OCI-LY7 (cell line): Measurements from ENCODE around the gene LY9. TPM values are rescaled to one million over a fixed set of nuclear protein-coding genes. Genes with fewer than 3 reads are reported as not detected.

Experiments used
- BruUV-seq: library from RNA; stranded (reverse); fragments of 400-500 nt; replicated peaks from 2 replicates; lab custom pipeline; 2021; lab: Mats Ljungman, UMichigan
- CTCF ChIA-PET: fragments of 300-600 bp; sonication (Branson Sonifier 250); formaldehyde crosslinking; loops from one replicate; lab custom pipeline; 2022; ENCODE audit warnings: antibody characterized with exemption; ENCODE audit not compliant: unreplicated experiment; lab: Charles Lee
- POLR2A ChIA-PET: fragments of 300-600 bp; sonication (Branson Sonifier 250); formaldehyde crosslinking; loops from one replicate; lab custom pipeline; 2022; ENCODE audit warnings: antibody characterized with exemption; lab: Charles Lee
- DNase-seq: peaks from one replicate; pipeline ENCODE4 v3.0.0-alpha.2; 2015; ENCODE audit warnings: low spot score
- H2AFZ ChIP-seq: fragments of 200-600 bp; sonication (generic), shearing (Covaris generic); 2 replicates; pipeline ENCODE4 v1.6.1; 2014; ENCODE audit warnings: mild to moderate bottlenecking, antibody characterized with exemption, low read length, moderate library complexity
- H3K27ac ChIP-seq: fragments of 200-600 bp; sonication (generic); 2 replicates; pipeline ENCODE4 v1.5.1; 2014; ENCODE audit warnings: mixed run types, low read depth, mild to moderate bottlenecking, moderate library complexity, low read length, inconsistent platforms; ENCODE audit not compliant: poor library complexity, severe bottlenecking
- H3K36me3 ChIP-seq: fragments of 200-600 bp; sonication (generic); 2 replicates; pipeline ENCODE4 v1.6.1; 2014; ENCODE audit warnings: mild to moderate bottlenecking, antibody characterized with exemption, low read length, moderate library complexity, mixed read lengths; ENCODE audit not compliant: insufficient read depth
- H3K4me1 ChIP-seq: fragments of 200-600 bp; sonication (generic); 2 replicates; pipeline ENCODE4 v1.5.1; 2014; ENCODE audit warnings: mild to moderate bottlenecking, low read length; ENCODE audit not compliant: insufficient read depth, poor library complexity, severe bottlenecking
- H3K4me2 ChIP-seq: fragments of 200-600 bp; sonication (generic); 2 replicates; pipeline ENCODE4 v1.6.1; 2014; ENCODE audit warnings: mild to moderate bottlenecking, low read length
- H3K4me3 ChIP-seq: fragments of 200-600 bp; sonication (generic); 2 replicates; pipeline ENCODE4 v1.5.1; 2014; ENCODE audit warnings: mild to moderate bottlenecking, low read depth, low read length; ENCODE audit not compliant: poor library complexity, severe bottlenecking
- H3K79me2 ChIP-seq: fragments of 200-600 bp; sonication (generic); 2 replicates; pipeline ENCODE4 v1.6.1; 2016; ENCODE audit warnings: low read depth, mild to moderate bottlenecking, low read length, moderate library complexity, mixed read lengths; ENCODE audit not compliant: insufficient read depth
- H3K9me2 ChIP-seq: fragments of 200-600 bp; sonication (generic); 2 replicates; pipeline ENCODE4 v1.6.1; 2016; ENCODE audit warnings: mild to moderate bottlenecking, low read length, mixed read lengths; ENCODE audit not compliant: insufficient read depth
- H3K9me3 ChIP-seq: fragments of 200-600 bp; sonication (generic); 2 replicates; pipeline ENCODE4 v1.6.1; 2014; ENCODE audit warnings: mild to moderate bottlenecking, mixed run types, low read length, mixed read lengths
- H4K20me1 ChIP-seq: fragments of 200-600 bp; sonication (generic); 2 replicates; pipeline ENCODE4 v1.6.1; 2014; ENCODE audit warnings: mild to moderate bottlenecking, antibody characterized with exemption, low read length, moderate library complexity, mixed read lengths; ENCODE audit not compliant: insufficient read depth
- EZH2phosphoT487 ChIP-seq: fragments of 200-600 bp; sonication (generic); IDR thresholded peaks from 2 replicates; pipeline ENCODE4 v1.6.1; 2018; ENCODE audit warnings: low read depth, borderline replicate concordance, mild to moderate bottlenecking, mixed run types, antibody characterized with exemption, low read length, moderate library complexity, mixed read lengths
- intact Hi-C: fragments of 100-400 bp; cut with micrococcal nuclease; formaldehyde crosslinking; loops from one replicate; pipeline ENCODE4 v1.10.0; 2022; ENCODE audit not compliant: unreplicated experiment
- total RNA-seq, 2 experiments: library from RNA; depleted of rRNA in 1 of 2; stranded (reverse); fragments of >200 nt in 1 of 2; shearing (Covaris generic) in 1 of 2; gene quantifications; 2 replicates each; pipeline ENCODE4 v1.2.3, GENCODE V29; 2014 to 2022
- TF ChIP-seq, protein P1 (sequence below): fragments of 200-600 bp; sonication (generic); conservative IDR thresholded peaks from 2 replicates; pipeline ENCODE4 v1.5.1; 2014; ENCODE audit warnings: mild to moderate bottlenecking, antibody characterized with exemption, low read length, moderate library complexity, mixed read lengths

LY9 gene
- total RNA-seq, 2 experiments from 2014 or later, result 28.4 to 40.2 TPM

DNA sequence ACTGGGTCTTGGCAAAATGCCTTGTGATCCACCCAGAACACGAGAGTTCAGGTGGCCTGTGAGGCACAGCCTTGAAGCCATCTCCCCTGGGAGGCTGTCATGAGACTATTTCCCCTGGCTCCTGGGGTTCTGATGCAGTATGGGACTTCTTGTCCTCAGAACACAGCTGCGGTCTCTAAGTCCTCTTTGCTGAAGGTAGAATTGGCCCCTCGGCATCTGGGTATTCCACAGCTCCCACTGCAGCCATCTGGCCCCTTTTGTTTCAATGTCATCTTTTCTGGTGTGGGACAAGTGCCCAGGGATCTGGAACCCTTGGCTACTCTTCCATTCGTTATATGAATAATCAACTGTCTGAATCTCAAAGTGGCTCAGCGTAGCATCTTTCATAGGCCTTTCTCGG, 17.0 kb upstream of the LY9 start:
- no peak overlapping the region for H2AFZ ChIP-seq
- no peaks in the 10 kb centered on the region for H3K9me3 ChIP-seq
- intact Hi-C loops, result loop anchor here (5.0 kb wide), 1 partner anchor 352 kb away; no protein-coding TSS in a partner anchor
- H3K36me3 ChIP-seq, result no peaks in the 10 kb centered on the region
- H3K79me2 ChIP-seq, result no peaks in the 10 kb centered on the region
- POLR2A ChIA-PET, result interaction anchor here (1.2 to 4.2 kb wide), 2 partner anchors 17 to 58 kb away, joined by 4 to 32 read pairs; partner anchors contain the start of gene LY9
- no peak for DNase-seq
- CTCF ChIA-PET, result interaction anchor here (1.4 to 3.4 kb wide), 2 partner anchors 36 to 105 kb away, joined by 4 to 16 read pairs; no protein-coding TSS in a partner anchor
- H3K9me2 ChIP-seq, result no peaks in the 10 kb centered on the region
- no peak overlapping the region for H3K4me2 ChIP-seq
- H4K20me1 ChIP-seq, result no peaks in the 10 kb centered on the region
- H3K4me1 ChIP-seq, result peaks cover 25% of the 10 kb centered on the region
- no peak overlapping the region for H3K27ac ChIP-seq
- no TSS peak for BruUV-seq
- no peak overlapping the region for H3K4me3 ChIP-seq
- TF ChIP-seq, protein P1, sequence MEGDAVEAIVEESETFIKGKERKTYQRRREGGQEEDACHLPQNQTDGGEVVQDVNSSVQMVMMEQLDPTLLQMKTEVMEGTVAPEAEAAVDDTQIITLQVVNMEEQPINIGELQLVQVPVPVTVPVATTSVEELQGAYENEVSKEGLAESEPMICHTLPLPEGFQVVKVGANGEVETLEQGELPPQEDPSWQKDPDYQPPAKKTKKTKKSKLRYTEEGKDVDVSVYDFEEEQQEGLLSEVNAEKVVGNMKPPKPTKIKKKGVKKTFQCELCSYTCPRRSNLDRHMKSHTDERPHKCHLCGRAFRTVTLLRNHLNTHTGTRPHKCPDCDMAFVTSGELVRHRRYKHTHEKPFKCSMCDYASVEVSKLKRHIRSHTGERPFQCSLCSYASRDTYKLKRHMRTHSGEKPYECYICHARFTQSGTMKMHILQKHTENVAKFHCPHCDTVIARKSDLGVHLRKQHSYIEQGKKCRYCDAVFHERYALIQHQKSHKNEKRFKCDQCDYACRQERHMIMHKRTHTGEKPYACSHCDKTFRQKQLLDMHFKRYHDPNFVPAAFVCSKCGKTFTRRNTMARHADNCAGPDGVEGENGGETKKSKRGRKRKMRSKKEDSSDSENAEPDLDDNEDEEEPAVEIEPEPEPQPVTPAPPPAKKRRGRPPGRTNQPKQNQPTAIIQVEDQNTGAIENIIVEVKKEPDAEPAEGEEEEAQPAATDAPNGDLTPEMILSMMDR, result no peak
- no peak for TF ChIP-seq EZH2phosphoT487

DNA sequence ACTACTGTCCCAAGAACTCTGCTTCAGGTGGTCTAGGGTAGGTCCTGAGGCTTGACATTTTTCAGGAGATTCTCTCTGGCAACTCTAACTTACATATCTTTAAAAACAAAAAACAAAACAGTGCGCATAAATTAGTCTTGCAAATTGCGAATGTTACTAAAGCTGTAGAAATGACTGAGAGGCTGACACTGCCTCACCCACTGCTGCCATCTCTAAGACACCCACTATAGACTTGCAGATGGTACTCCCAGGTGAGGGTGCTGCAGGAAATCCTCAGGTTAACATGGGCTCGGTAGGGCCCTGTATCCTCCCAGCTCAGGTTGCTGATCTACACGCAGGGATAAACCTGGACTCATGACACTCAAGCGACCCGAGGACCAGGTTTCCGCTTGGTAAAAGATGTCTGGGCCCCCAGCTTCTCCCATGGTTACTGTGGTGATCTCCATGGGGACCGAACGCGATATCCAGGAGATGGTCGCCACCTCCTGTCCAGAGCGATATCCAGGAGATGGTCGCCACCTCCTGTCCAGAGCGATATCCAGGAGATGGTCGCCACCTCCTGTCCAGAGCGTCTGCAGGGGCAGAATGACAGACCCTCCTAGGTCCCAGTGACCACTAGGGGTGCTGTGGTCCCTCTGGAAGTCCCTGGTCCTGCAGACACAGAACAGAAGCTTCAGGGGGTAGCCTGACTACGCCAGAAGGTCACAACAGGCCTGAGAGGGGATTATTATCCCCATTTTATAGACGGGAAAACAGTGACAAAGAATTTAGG, 16.2 kb upstream of the LY9 start:
- POLR2A ChIA-PET, result interaction anchor here (0.6 to 4.2 kb wide), 5 partner anchors 16 to 490 kb away, joined by 3 to 32 read pairs (median 3); partner anchors contain the start of gene LY9

More for the DNA sequence above, 16.2 kb upstream of the LY9 start:
- intact Hi-C loops, result loop anchor here (1.0 to 5.0 kb wide), 3 partner anchors 53 to 353 kb away; no protein-coding TSS in a partner anchor
- Histone ChIP-seq H3K4me1 (peaks cover 25% of the 10 kb centered on the region), H3K9me3 (no peaks in the 10 kb centered on the region), H3K4me2 (no peak overlapping the region), H3K4me3 (no peak overlapping the region), H4K20me1 (no peaks in the 10 kb centered on the region), H3K9me2 (no peaks in the 10 kb centered on the region), H3K79me2 (no peaks in the 10 kb centered on the region), H3K27ac (no peak overlapping the region), H2AFZ (no peak overlapping the region), H3K36me3 (no peaks in the 10 kb centered on the region)
- DNase-seq, result peak; percentile 82
- TF ChIP-seq, protein P1, result peak; percentile 89
- TF ChIP-seq EZH2phosphoT487, result no peak
- CTCF ChIA-PET, result interaction anchor here (0.6 to 3.4 kb wide), 8 partner anchors 36 to 208 kb away, joined by 3 to 16 read pairs (median 4); no protein-coding TSS in a partner anchor
- no TSS peak for BruUV-seq
